Gastrocnemius medialis (tissue), 4 donors: ENCODE data around the gene PARD3. TPM values are rescaled to one million over a fixed set of nuclear protein-coding genes. Genes with fewer than 3 reads are reported as not detected.

Experiments
- ATAC-seq, 2 donors: fragments of 150-250 bp; one replicate each; pipeline ENCODE4 v1.9.1; 2016
- DNase-seq, 2 donors: peaks; one replicate each; pipeline ENCODE4 v3.0.0-alpha.2; 2019
- H3K27ac ChIP-seq, 4 donors: fragments of 200-600 bp; sonication (generic); 1 replicate in 1 of 4; 2 replicates in 3 of 4; pipeline ENCODE4 v1.5.1; 2016 to 2018; ENCODE audit warnings: mild to moderate bottlenecking in 2 of 4, moderate library complexity in 1 of 4
- H3K27me3 ChIP-seq, 3 donors: fragments of 200-600 bp; sonication (generic) in 2 of 3; 1 replicate in 1 of 3; 2 replicates in 2 of 3; pipeline versions ENCODE4 v1.5.1 to v1.6.0; 2016 to 2019; ENCODE audit warnings: mild to moderate bottlenecking in 1 of 3, moderate library complexity in 1 of 3
- H3K36me3 ChIP-seq, 2 donors: fragments of 200-600 bp; sonication (generic) in 1 of 2; one replicate each; pipeline ENCODE4 v1.5.1; 2017 to 2018
- H3K4me1 ChIP-seq, 2 donors: fragments of 200-600 bp; sonication (generic) in 1 of 2; one replicate each; pipeline ENCODE4 v1.5.1; 2016 to 2017; ENCODE audit warnings: mild to moderate bottlenecking in 2 of 2
- H3K4me3 ChIP-seq, 4 donors: fragments of 200-600 bp; sonication (generic) in 3 of 4; 1 replicate in 1 of 4; 2 replicates in 3 of 4; pipeline ENCODE4 v1.5.1; 2016 to 2019; ENCODE audit warnings: mild to moderate bottlenecking in 2 of 4
- H3K9me3 ChIP-seq, 3 donors: fragments of 200-600 bp; sonication (generic) in 2 of 3; 1 replicate in 1 of 3; 2 replicates in 2 of 3; pipeline ENCODE4 v1.5.1; 2016 to 2019
- POLR2A ChIP-seq, 2 donors: fragments of 450-650 bp; IDR thresholded peaks; one replicate each; pipeline ENCODE4 v1.6.1; 2017; ENCODE audit warnings: antibody characterized with exemption in 2 of 2, mild to moderate bottlenecking in 2 of 2, moderate library complexity in 2 of 2
- in situ Hi-C, 4 donors: fragments of 200-750 bp; cut with MboI; loops; one replicate each; pipeline versions ENCODE4 v1.15.0 to v1.8.0; 2017; ENCODE audit warnings: low sequenced_read_pairs in 4 of 4
- intact Hi-C: fragments of 100-400 bp; cut with DNase I; formaldehyde crosslinking; loops from one replicate; pipeline ENCODE4 v1.15.1; 2023; ENCODE audit warnings: low total_unique reads
- total RNA-seq, 4 donors: library from RNA; depleted of rRNA; stranded (reverse); fragments of >200 nt; gene quantifications; one replicate each; pipeline versions ENCODE4 v1.1.0 to v1.2.3, GENCODE V29; 2016
- TF ChIP-seq, protein P1 (sequence below), 5 experiments: fragments of 450-650 bp in 3 of 5; fragments of 200-600 bp in 2 of 5; sonication (generic) in 2 of 5; IDR thresholded peaks in 4 of 5; conservative IDR thresholded peaks in 1 of 5; 1 replicate in 4 of 5; 2 replicates in 1 of 5; pipeline ENCODE4 v1.5.1; 2016 to 2019; ENCODE audit warnings: antibody characterized with exemption in 5 of 5, mild to moderate bottlenecking in 3 of 5, moderate library complexity in 3 of 5

PARD3 gene
- total RNA-seq, 4 donors from 2014 or later, result 64.6 to 75.8 (median 68.3) TPM

DNA sequence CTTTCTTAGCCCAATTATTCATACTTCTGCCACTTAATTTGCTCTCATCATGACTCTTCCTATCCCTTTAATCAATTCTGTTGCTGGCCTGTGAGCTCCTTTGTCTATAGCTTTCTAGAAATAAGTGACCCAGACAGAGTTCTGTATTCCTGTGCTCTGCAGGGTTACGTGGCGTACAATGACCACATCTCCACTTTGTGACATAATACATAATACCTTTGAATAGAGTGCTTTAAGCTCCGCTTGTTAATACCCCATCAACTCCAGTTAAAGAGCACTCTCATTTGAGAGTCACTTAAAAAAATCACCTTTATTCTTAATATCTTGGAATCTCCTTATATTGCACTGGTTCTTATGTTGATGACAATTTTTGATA is 619.0 kb downstream of the PARD3 start:
- Histone ChIP-seq H3K4me3 (no peak overlapping the region), H3K9me3 (no peaks in the 10 kb centered on the region), H3K27ac (no peak overlapping the region), H3K4me1 (no peaks in the 10 kb centered on the region), H3K36me3 (no peaks in the 10 kb centered on the region), H3K27me3 (no peaks in the 10 kb centered on the region)
- ATAC-seq (no peak), DNase-seq (no peak)
- TF ChIP-seq POLR2A (IDR thresholded peaks at IDR 0.05), result no peak
- TF ChIP-seq, protein P1, sequence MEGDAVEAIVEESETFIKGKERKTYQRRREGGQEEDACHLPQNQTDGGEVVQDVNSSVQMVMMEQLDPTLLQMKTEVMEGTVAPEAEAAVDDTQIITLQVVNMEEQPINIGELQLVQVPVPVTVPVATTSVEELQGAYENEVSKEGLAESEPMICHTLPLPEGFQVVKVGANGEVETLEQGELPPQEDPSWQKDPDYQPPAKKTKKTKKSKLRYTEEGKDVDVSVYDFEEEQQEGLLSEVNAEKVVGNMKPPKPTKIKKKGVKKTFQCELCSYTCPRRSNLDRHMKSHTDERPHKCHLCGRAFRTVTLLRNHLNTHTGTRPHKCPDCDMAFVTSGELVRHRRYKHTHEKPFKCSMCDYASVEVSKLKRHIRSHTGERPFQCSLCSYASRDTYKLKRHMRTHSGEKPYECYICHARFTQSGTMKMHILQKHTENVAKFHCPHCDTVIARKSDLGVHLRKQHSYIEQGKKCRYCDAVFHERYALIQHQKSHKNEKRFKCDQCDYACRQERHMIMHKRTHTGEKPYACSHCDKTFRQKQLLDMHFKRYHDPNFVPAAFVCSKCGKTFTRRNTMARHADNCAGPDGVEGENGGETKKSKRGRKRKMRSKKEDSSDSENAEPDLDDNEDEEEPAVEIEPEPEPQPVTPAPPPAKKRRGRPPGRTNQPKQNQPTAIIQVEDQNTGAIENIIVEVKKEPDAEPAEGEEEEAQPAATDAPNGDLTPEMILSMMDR (IDR thresholded peaks at IDR 0.05 in 4 of 5, conservative IDR thresholded peaks at IDR 0.05 in 1 of 5), result no peak
- intact Hi-C loops (no loop called here), in situ Hi-C loops (no loop called here)

DNA sequence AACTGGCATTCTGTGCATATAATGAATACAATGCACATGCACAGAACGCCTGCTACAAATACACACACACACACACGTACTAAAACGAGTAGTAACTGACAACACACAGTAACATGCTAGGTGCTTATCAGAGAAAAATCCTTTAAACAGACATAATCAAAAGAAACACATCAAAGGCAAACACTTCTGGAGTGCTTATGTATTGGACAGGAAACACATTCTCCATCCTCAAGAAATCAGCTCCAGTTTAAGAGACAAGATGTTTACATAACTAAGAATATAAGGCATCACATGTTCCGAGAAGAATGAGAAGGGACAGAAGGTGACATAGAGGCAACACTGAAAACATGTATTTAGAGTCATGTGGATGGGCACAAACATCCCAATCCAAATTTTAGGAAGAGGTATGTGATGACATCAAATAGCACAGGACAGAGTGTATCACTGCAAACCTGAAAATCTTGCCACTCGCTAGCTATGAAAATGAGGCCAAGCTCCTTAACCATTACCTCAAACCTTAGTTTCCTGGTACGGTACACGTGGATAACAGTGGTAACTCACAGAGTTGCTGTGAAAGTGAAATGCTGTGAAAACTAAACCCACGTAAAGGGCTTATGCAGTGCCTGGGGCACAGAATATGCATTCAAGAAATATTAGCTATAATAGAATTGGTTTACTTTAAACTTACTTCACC is 619.6 kb downstream of the PARD3 start:
- intact Hi-C loops (no loop called here), in situ Hi-C loops (no loop called here)
- no peak overlapping the region for H3K27ac ChIP-seq
- no peaks in the 10 kb centered on the region for H3K4me1 ChIP-seq
- TF ChIP-seq, protein P1 (IDR thresholded peaks at IDR 0.05 in 4 of 5, conservative IDR thresholded peaks at IDR 0.05 in 1 of 5), result no peak
- no peak for TF ChIP-seq POLR2A (IDR thresholded peaks at IDR 0.05)
- no peak overlapping the region for H3K4me3 ChIP-seq
- no peaks in the 10 kb centered on the region for H3K27me3 ChIP-seq
- no peak for DNase-seq
- no peaks in the 10 kb centered on the region for H3K36me3 ChIP-seq
- ATAC-seq, result no peak
- H3K9me3 ChIP-seq, result no peaks in the 10 kb centered on the region

DNA sequence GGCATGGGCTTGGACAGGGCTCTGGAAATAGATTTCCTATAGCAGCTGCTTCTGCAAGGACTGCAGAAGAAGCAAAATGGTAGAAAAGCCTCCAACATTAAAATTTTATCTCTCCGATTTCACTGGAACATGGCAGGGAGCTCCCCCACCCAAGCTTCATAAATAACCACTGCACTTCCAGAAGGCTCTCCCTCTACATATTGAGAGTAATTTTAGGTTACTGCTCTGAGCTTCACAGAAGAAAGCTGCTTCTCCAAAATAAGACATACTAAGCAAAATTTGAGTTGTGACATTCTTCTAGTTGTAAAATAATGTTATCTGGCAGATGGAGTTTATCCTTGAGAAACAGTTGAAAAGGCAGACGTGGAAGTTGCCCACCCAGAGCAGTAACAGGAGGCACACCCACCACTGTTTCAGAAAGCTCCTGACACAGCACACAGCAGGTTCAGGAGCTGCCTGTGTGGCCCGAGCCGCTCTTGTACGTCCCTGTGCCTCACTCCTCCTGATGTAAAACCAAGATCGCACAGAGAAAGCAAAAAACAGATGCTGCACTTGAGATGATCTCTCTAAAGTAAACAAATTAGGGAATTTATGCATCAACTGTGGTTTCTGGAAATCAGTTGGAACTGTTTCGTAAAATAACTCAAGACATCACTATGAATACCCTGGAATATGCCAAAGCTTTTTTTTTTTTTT is 621.0 kb downstream of the PARD3 start:
- H3K27ac ChIP-seq, result no peak overlapping the region
- H3K9me3 ChIP-seq, result no peaks in the 10 kb centered on the region
- ATAC-seq (no peak), DNase-seq (no peak)
- no peaks in the 10 kb centered on the region for H3K36me3 ChIP-seq
- intact Hi-C loops (no loop called here), in situ Hi-C loops (no loop called here)
- H3K27me3 ChIP-seq, result no peaks in the 10 kb centered on the region
- TF ChIP-seq, protein P1 (IDR thresholded peaks at IDR 0.05 in 4 of 5, conservative IDR thresholded peaks at IDR 0.05 in 1 of 5), result no peak
- TF ChIP-seq POLR2A (IDR thresholded peaks at IDR 0.05), result no peak
- no peaks in the 10 kb centered on the region for H3K4me1 ChIP-seq
- no peak overlapping the region for H3K4me3 ChIP-seq

DNA sequence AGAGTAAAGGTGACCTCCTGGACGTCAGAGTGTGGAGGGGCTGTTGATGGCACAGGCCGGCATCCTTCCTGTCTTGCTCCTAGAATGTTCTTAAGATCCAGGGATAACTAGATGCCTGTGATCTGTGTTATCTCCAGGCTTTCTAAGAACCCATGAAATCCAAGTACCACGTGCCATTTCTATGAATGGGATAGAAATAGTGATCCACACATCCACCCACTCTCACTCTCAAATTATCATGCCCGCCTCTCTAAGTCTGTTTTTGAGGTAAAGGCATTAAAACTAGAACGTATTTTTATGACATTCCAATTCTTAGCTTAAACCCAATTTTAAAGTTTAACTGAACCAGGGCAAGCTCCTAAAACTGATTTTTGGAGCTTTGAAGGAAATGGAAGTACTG is 622.5 kb downstream of the PARD3 start:
- no peaks in the 10 kb centered on the region for H3K27me3 ChIP-seq
- H3K36me3 ChIP-seq, result no peaks in the 10 kb centered on the region
- H3K4me1 ChIP-seq, result no peaks in the 10 kb centered on the region
- no peaks in the 10 kb centered on the region for H3K9me3 ChIP-seq
- intact Hi-C loops (no loop called here), in situ Hi-C loops (no loop called here)
- DNase-seq, result no peak
- TF ChIP-seq POLR2A (IDR thresholded peaks at IDR 0.05), result no peak
- TF ChIP-seq, protein P1 (IDR thresholded peaks at IDR 0.05 in 4 of 5, conservative IDR thresholded peaks at IDR 0.05 in 1 of 5), result no peak
- no peak overlapping the region for H3K27ac ChIP-seq
- ATAC-seq, result no peak
- no peak overlapping the region for H3K4me3 ChIP-seq
